Measurements from ENCODE around the gene HERPUD2.

DNA sequence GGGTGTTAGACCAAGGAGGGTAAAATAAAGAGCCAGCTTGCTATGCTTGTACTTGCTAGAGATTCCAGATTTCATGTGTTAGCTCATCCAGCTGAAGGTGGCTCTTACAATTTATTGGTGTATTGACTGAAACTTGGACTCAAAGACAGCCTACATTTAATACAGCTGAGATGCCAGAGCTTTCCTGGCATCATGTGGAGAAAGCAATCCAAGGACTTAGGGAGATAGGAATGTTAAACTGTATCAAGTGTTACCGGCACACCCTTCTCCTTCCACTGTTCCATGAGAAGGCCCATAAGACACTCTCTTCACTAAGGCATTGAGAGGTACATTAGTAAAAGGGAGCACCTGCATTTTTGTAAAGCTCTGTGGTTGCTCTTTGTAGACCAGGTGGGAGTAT, 9.3 kb upstream of the HERPUD2 start:
- TF ChIP-seq, protein P1, sequence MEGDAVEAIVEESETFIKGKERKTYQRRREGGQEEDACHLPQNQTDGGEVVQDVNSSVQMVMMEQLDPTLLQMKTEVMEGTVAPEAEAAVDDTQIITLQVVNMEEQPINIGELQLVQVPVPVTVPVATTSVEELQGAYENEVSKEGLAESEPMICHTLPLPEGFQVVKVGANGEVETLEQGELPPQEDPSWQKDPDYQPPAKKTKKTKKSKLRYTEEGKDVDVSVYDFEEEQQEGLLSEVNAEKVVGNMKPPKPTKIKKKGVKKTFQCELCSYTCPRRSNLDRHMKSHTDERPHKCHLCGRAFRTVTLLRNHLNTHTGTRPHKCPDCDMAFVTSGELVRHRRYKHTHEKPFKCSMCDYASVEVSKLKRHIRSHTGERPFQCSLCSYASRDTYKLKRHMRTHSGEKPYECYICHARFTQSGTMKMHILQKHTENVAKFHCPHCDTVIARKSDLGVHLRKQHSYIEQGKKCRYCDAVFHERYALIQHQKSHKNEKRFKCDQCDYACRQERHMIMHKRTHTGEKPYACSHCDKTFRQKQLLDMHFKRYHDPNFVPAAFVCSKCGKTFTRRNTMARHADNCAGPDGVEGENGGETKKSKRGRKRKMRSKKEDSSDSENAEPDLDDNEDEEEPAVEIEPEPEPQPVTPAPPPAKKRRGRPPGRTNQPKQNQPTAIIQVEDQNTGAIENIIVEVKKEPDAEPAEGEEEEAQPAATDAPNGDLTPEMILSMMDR (IDR thresholded peaks at IDR 0.05) = no peak
- TF ChIP-seq POLR2A (IDR thresholded peaks at IDR 0.05) = no peak

Measured in Peyer's patch (tissue), 4 donors.